ENCODE measurements around the gene MRPS9. TPM values are rescaled to one million over a fixed set of nuclear protein-coding genes. Genes with fewer than 3 reads are reported as not detected.

The MRPS9 gene
- total RNA-seq, 1 donor from 2014 or later, result 42.3 TPM

DNA sequence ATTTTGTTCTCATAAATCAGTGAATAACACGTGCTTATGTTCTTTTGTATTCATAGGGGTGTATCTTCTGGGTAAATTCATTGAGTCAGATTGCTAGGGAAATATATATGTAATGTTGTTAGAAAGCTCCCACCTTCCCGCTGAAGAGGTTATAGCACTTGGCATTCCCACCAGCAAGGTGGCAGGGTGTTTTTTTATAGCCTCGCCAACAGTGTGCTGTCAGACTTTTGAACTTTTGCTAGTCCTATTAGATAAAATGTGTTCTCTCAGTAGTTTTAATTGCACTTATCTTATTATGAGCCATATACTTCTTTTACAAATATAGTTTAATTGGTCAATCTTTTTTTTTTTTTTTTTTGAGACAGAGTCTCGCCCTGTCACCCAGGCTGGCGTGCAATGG lies 31.0 kb downstream of the MRPS9 start:
- Mint-ChIP-seq H3K4me1 (ENCODE audit: low read depth) (peaks cover 4% of the 10 kb centered on the region), H3K27ac (no peak overlapping the region), H3K4me3 (ENCODE audit: low read depth) (no peak overlapping the region), H3K36me3 (ENCODE audit: insufficient read depth) (peaks cover 4% of the 10 kb centered on the region), H3K9me3 (ENCODE audit: low read depth) (no peaks in the 10 kb centered on the region), H3K27me3 (no peaks in the 10 kb centered on the region)
- no peak for TF ChIP-seq CTCF (IDR thresholded peaks at IDR 0.05; ENCODE audit: unreplicated experiment)
- DNase-seq (ENCODE audit: low spot score, unreplicated experiment), result no peak

GRCh38 chr2:105070010-105070865 lies 32.4 kb downstream of the MRPS9 start:
- H3K36me3 Mint-ChIP-seq (ENCODE audit: insufficient read depth), result peaks cover 5% of the 10 kb centered on the region
- no peak for DNase-seq (ENCODE audit: low spot score, unreplicated experiment)
- H3K27ac Mint-ChIP-seq, result no peak overlapping the region
- no peaks in the 10 kb centered on the region for H3K4me1 Mint-ChIP-seq (ENCODE audit: low read depth)
- TF ChIP-seq CTCF (IDR thresholded peaks at IDR 0.05; ENCODE audit: unreplicated experiment), result no peak
- no peaks in the 10 kb centered on the region for H3K27me3 Mint-ChIP-seq
- H3K9me3 Mint-ChIP-seq (ENCODE audit: low read depth), result no peaks in the 10 kb centered on the region
- no peak overlapping the region for H3K4me3 Mint-ChIP-seq (ENCODE audit: low read depth)

DNA sequence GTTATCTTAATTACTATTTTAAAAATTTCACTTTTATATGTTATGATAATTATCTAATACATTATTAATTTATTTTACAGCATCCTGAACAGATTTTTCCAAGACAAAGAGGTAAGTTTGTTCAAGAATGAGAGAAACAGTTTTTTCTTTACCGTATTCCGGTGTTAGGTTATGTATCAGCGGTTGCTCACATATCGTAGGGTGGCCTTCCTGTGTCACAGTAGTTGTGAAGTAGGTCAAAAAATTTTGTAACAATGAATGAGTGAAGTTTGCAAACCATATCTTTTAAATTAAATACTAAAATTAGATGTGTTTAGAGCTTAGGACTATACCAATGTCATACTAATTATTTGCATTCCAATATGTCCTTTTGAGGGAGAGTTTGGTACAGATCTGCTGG lies 33.5 kb downstream of the MRPS9 start:
- H3K27ac Mint-ChIP-seq, result no peak overlapping the region
- H3K27me3 Mint-ChIP-seq, result no peaks in the 10 kb centered on the region
- H3K9me3 Mint-ChIP-seq (ENCODE audit: low read depth), result no peaks in the 10 kb centered on the region
- TF ChIP-seq CTCF (IDR thresholded peaks at IDR 0.05; ENCODE audit: unreplicated experiment), result no peak
- no peak overlapping the region for H3K4me3 Mint-ChIP-seq (ENCODE audit: low read depth)
- H3K4me1 Mint-ChIP-seq (ENCODE audit: low read depth), result no peaks in the 10 kb centered on the region
- peaks cover 5% of the 10 kb centered on the region for H3K36me3 Mint-ChIP-seq (ENCODE audit: insufficient read depth)
- DNase-seq (ENCODE audit: low spot score, unreplicated experiment), result no peak

DNA sequence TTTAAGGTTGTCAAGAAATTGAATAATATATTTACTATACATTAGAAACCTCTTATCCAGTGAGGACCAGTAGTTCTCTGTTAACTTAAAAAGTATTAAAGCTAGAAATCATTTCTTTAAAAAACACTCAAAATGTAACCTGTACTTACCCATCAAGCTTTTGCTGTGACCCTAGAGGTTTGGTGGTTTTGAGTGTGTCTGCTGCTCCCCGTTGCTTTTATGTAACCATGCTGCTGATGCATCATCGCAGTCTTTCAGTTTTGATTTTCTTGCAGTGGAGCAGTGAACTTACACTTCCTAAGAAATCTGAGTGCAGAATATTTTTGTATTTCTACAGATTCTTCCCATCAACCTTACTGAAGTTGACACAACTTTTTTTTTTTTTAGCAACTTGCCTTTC lies 34.2 kb downstream of the MRPS9 start:
- Mint-ChIP-seq H3K27me3 (no peaks in the 10 kb centered on the region), H3K4me1 (ENCODE audit: low read depth) (no peaks in the 10 kb centered on the region), H3K4me3 (ENCODE audit: low read depth) (no peak overlapping the region), H3K27ac (no peak overlapping the region), H3K9me3 (ENCODE audit: low read depth) (no peaks in the 10 kb centered on the region), H3K36me3 (ENCODE audit: insufficient read depth) (peaks cover 5% of the 10 kb centered on the region)
- DNase-seq (ENCODE audit: low spot score, unreplicated experiment), result no peak
- no peak for TF ChIP-seq CTCF (IDR thresholded peaks at IDR 0.05; ENCODE audit: unreplicated experiment)

- TF ChIP-seq CTCF (IDR thresholded peaks at IDR 0.05; ENCODE audit: unreplicated experiment), result no peak
- Mint-ChIP-seq H3K4me3 (ENCODE audit: low read depth) (no peak overlapping the region), H3K27me3 (no peaks in the 10 kb centered on the region), H3K9me3 (ENCODE audit: low read depth) (no peaks in the 10 kb centered on the region), H3K36me3 (ENCODE audit: insufficient read depth) (peaks cover 4% of the 10 kb centered on the region), H3K27ac (no peak overlapping the region), H3K4me1 (ENCODE audit: low read depth) (no peaks in the 10 kb centered on the region)
- DNase-seq (ENCODE audit: low spot score, unreplicated experiment), result no peak
Measured at GRCh38 chr2:105073591-105073990, 35.7 kb downstream of the MRPS9 start.

Measured in progenitor cell of endocrine pancreas (in vitro differentiated cells).